GM23338 (cell line): ENCODE results near the gene CLCN2. TPM values are rescaled to one million over a fixed set of nuclear protein-coding genes. Genes with fewer than 3 reads are reported as not detected.

Experiments
- ATAC-seq: fragments of 200-7000 bp; cut with Tn5 transposase; 3 replicates; pipeline ENCODE4 v1.9.1; 2020
- DNase-seq: peaks from one replicate; pipeline ENCODE4 v3.0.0-alpha.2; 2015; ENCODE audit warnings: low spot score
- H2AFZ ChIP-seq: fragments of 200-600 bp; sonication (generic); 2 replicates; pipeline ENCODE4 v1.8.0; 2016; ENCODE audit warnings: antibody characterized with exemption, mild to moderate bottlenecking, moderate library complexity
- H3F3A ChIP-seq: fragments of 200-600 bp; sonication (generic); replicated peaks from 2 replicates; pipeline ENCODE4 v1.8.0; 2017; ENCODE audit warnings: antibody characterized with exemption, mixed run types, low read depth
- H3K27ac ChIP-seq: fragments of 200-600 bp; sonication (generic); 2 replicates; pipeline ENCODE4 v1.6.1; 2016; ENCODE audit warnings: low read depth
- H3K27me3 ChIP-seq: fragments of 200-600 bp; sonication (generic); 2 replicates; pipeline ENCODE4 v1.8.0; 2016; ENCODE audit warnings: mild to moderate bottlenecking, mixed run types, moderate library complexity; ENCODE audit not compliant: insufficient read depth
- H3K36me3 ChIP-seq: fragments of 200-600 bp; sonication (generic); 2 replicates; pipeline ENCODE4 v1.8.0; 2016; ENCODE audit warnings: mild to moderate bottlenecking; ENCODE audit not compliant: insufficient read depth
- H3K4me1 ChIP-seq: fragments of 200-600 bp; sonication (generic); 2 replicates; pipeline ENCODE4 v1.8.0; 2016; ENCODE audit warnings: mild to moderate bottlenecking, moderate library complexity; ENCODE audit not compliant: insufficient read depth
- H3K4me2 ChIP-seq: fragments of 200-600 bp; sonication (generic); 2 replicates; pipeline ENCODE4 v1.7.1; 2017; ENCODE audit warnings: mixed run types
- H3K4me3 ChIP-seq: fragments of 200-600 bp; sonication (generic); 2 replicates; pipeline ENCODE4 v1.6.1; 2016; ENCODE audit warnings: mixed run types
- H3K79me2 ChIP-seq: fragments of 200-600 bp; sonication (generic); replicated peaks from 2 replicates; pipeline ENCODE4 v1.8.0; 2017; ENCODE audit warnings: mild to moderate bottlenecking; ENCODE audit not compliant: insufficient read depth
- H3K9me2 ChIP-seq: fragments of 200-600 bp; sonication (generic); 2 replicates; pipeline ENCODE4 v1.8.0; 2017; ENCODE audit not compliant: insufficient read depth
- H4K20me1 ChIP-seq: fragments of 200-600 bp; sonication (generic); replicated peaks from 2 replicates; pipeline ENCODE4 v1.8.0; 2017; ENCODE audit warnings: mild to moderate bottlenecking; ENCODE audit not compliant: insufficient read depth
- H3K27ac Mint-ChIP-seq: 2 replicates; pipeline ENCODE4 v1.8.0; 2020; ENCODE audit warnings: inconsistent platforms, mild to moderate bottlenecking, moderate library complexity, mixed read lengths
- H3K27me3 Mint-ChIP-seq: 3 replicates; pipeline ENCODE4 v1.8.0; 2022; ENCODE audit warnings: low read depth, mild to moderate bottlenecking, moderate library complexity, mixed read lengths, inconsistent platforms; ENCODE audit not compliant: insufficient read depth, poor library complexity
- H3K36me3 Mint-ChIP-seq: 3 replicates; pipeline ENCODE4 v1.8.0; 2021; ENCODE audit warnings: low read depth, mild to moderate bottlenecking, inconsistent platforms, moderate library complexity, mixed read lengths
- H3K4me1 Mint-ChIP-seq: 3 replicates; pipeline ENCODE4 v1.8.0; 2020; ENCODE audit warnings: mild to moderate bottlenecking, inconsistent platforms, mixed read lengths
- H3K4me3 Mint-ChIP-seq: 3 replicates; pipeline ENCODE4 v1.8.0; 2021; ENCODE audit warnings: moderate library complexity, mild to moderate bottlenecking, inconsistent platforms, mixed read lengths
- H3K9me3 Mint-ChIP-seq: 3 replicates; pipeline ENCODE4 v1.8.0; 2020; ENCODE audit warnings: moderate library complexity, mild to moderate bottlenecking, inconsistent platforms, mixed read lengths
- CREB1 ChIP-seq: fragments of 250-450 bp; sonication (Bioruptor Pico); IDR thresholded peaks from 2 replicates; pipeline ENCODE4 v1.5.0; 2020; ENCODE audit warnings: low read depth, mild to moderate bottlenecking, moderate library complexity
- EZH2 ChIP-seq: fragments of 200-600 bp; sonication (generic); IDR thresholded peaks from one replicate; pipeline ENCODE4 v1.8.0; 2017; ENCODE audit warnings: antibody characterized with exemption, mild to moderate bottlenecking, low read depth; ENCODE audit not compliant: unreplicated experiment
- EZH2phosphoT487 ChIP-seq: fragments of 200-600 bp; sonication (generic); IDR thresholded peaks from one replicate; pipeline ENCODE4 v1.8.1; 2018; ENCODE audit warnings: antibody characterized with exemption; ENCODE audit not compliant: unreplicated experiment
- JUNB ChIP-seq: IDR thresholded peaks from one replicate; pipeline ENCODE4 v1.6.1; 2016; ENCODE audit warnings: antibody characterized with exemption; ENCODE audit not compliant: unreplicated experiment
- NANOG ChIP-seq: IDR thresholded peaks from 2 replicates; pipeline ENCODE4 v1.6.1; 2016; ENCODE audit warnings: antibody characterized with exemption, borderline replicate concordance
- POLR2AphosphoS5 ChIP-seq: IDR thresholded peaks from 2 replicates; pipeline ENCODE4 v1.6.1; 2016; ENCODE audit warnings: antibody characterized with exemption, low read depth
- REST ChIP-seq: IDR thresholded peaks from one replicate; pipeline ENCODE4 v1.6.1; 2018; ENCODE audit warnings: antibody characterized with exemption; ENCODE audit not compliant: unreplicated experiment
- STAT1 ChIP-seq: IDR thresholded peaks from one replicate; pipeline ENCODE4 v1.6.1; 2016; ENCODE audit warnings: antibody characterized with exemption; ENCODE audit not compliant: unreplicated experiment
- polyA plus RNA-seq: library from polyadenylated mRNA; unstranded; fragments of >200 nt; fragmentation: Nextera tagmentation; extraction: Ambion mirVana; gene quantifications from 2 replicates; pipeline ENCODE4 v1.2.1, GENCODE V29; 2016
- total RNA-seq: library from RNA; depleted of rRNA; stranded (reverse); fragments of >200 nt; shearing (Covaris generic); gene quantifications from 2 replicates; pipeline ENCODE4 v1.2.3, GENCODE V29; 2014
- TF ChIP-seq, protein P1 (sequence below), 2 experiments: fragments of 200-600 bp in 1 of 2; sonication (generic) in 1 of 2; conservative IDR thresholded peaks; 2 replicates each; pipeline versions ENCODE4 v1.5.1 to v1.6.1; 2016 to 2017; ENCODE audit warnings: antibody characterized with exemption in 2 of 2, low read depth in 2 of 2, mild to moderate bottlenecking in 2 of 2, moderate library complexity in 1 of 2

Gene CLCN2
- total and polyA plus RNA-seq, 2 experiments from 2014 or later, result 7.0 to 9.2 TPM

- TF ChIP-seq, protein P1, sequence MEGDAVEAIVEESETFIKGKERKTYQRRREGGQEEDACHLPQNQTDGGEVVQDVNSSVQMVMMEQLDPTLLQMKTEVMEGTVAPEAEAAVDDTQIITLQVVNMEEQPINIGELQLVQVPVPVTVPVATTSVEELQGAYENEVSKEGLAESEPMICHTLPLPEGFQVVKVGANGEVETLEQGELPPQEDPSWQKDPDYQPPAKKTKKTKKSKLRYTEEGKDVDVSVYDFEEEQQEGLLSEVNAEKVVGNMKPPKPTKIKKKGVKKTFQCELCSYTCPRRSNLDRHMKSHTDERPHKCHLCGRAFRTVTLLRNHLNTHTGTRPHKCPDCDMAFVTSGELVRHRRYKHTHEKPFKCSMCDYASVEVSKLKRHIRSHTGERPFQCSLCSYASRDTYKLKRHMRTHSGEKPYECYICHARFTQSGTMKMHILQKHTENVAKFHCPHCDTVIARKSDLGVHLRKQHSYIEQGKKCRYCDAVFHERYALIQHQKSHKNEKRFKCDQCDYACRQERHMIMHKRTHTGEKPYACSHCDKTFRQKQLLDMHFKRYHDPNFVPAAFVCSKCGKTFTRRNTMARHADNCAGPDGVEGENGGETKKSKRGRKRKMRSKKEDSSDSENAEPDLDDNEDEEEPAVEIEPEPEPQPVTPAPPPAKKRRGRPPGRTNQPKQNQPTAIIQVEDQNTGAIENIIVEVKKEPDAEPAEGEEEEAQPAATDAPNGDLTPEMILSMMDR (conservative IDR thresholded peaks at IDR 0.05; ENCODE audit: low read depth in 2 of 2), result peak in 1 of 2 experiments; percentile 35; a peak in 2 of 4 replicates
- TF ChIP-seq REST, result no peak
- TF ChIP-seq EZH2phosphoT487, result no peak
- TF ChIP-seq STAT1, result no peak
- no peak for TF ChIP-seq NANOG
- TF ChIP-seq POLR2AphosphoS5, result peak; percentile 86
Observed at GRCh38 chr3:184335661-184336546, 25.5 kb downstream of the CLCN2 start (continued).

DNA sequence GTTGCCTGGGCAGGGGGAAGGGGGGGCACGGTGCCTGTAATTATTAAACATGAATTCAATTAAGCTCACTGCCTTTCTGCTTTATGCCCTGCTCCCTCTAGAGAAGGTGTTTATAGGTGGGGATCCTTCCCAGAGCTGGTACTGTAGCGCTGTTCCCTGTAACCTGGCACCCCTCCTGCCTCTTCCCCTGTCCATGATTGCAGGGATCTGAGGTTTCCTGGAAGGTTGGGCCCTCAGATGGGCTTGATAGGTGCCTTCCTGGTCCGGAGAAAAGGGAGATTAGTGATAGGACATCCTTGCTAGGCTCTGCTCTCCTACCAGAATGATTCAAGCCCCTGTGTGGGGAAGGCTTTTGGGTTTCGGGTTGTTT is 26.1 kb downstream of the CLCN2 start:
- ATAC-seq (peak; percentile 1; the same call in 2 of the 3 replicates), DNase-seq (peak; percentile 54)
- peak overlapping the region; percentile 97 for H3K27ac Mint-ChIP-seq
- H2AFZ ChIP-seq, result no peak overlapping the region
- peak overlapping the region; percentile 98 for H3K27ac ChIP-seq
- H3K9me2 ChIP-seq, result no peaks in the 10 kb centered on the region
- peaks cover 3% of the 10 kb centered on the region; the same call in 1 of the 3 replicates for H3K9me3 Mint-ChIP-seq
- no peaks in the 10 kb centered on the region for H3K27me3 ChIP-seq
- H3K27me3 Mint-ChIP-seq, result peaks cover 40% of the 10 kb centered on the region
- peak overlapping the region; percentile 98 for H3K4me2 ChIP-seq
- peak overlapping the region; percentile 86 for H3K4me3 ChIP-seq
- peaks cover 47% of the 10 kb centered on the region for H4K20me1 ChIP-seq
- peak overlapping the region; percentile 87 for H3K4me3 Mint-ChIP-seq
- H3K4me1 ChIP-seq, result peaks cover 27% of the 10 kb centered on the region
- H3K79me2 ChIP-seq, result peaks cover 32% of the 10 kb centered on the region
- H3K36me3 ChIP-seq, result peaks cover 36% of the 10 kb centered on the region
- H3F3A ChIP-seq, result peaks cover 59% of the 10 kb centered on the region
- peaks cover 32% of the 10 kb centered on the region for H3K4me1 Mint-ChIP-seq
- peaks cover 53% of the 10 kb centered on the region for H3K36me3 Mint-ChIP-seq
- TF ChIP-seq EZH2, result no peak
- no peak for TF ChIP-seq CREB1
- TF ChIP-seq REST, result no peak
- TF ChIP-seq JUNB, result no peak
